ENCODE measurements around the gene IQSEC1. TPM values are rescaled to one million over a fixed set of nuclear protein-coding genes. Genes with fewer than 3 reads are reported as not detected.

Gene IQSEC1
- total and polyA plus RNA-seq, 10 of the 15 experiments (the other 5 are each of a cell fraction or from before 2014, with no cell fraction given), result 0.92 to 55.2 (median 8.5) TPM

DNA sequence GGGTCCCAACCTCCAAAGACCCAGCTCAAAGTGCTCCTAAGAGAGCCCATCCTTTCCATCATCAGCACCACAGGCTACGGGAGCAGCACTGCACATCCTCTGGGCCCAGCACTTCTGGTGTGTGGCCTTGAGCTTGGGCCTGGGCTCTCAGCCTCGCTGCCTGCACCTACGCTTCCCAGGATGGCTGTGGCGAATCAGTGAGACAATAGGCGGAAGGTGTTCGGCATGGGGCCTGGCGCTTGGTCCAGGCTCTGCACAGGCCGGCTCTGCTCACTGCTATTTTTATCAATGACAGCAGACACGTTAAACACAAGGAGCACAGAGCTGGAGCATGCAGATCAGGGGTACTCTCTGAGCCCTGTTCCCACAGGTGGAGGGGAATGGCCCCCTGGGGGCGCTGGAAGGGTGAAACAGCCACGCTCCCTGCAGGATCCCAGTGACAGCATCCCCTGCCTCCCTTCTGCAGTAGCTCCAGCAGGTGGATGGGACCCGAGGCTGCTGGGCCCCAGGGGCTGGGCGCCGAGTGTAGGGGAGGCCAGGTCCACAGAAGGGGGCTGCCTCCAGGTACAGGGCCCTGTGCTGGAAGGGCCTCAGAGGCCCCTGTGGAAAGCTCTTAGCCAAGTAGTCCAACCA, 141.8 kb downstream of the IQSEC1 start (continued):
- TF ChIP-seq, protein P1, sequence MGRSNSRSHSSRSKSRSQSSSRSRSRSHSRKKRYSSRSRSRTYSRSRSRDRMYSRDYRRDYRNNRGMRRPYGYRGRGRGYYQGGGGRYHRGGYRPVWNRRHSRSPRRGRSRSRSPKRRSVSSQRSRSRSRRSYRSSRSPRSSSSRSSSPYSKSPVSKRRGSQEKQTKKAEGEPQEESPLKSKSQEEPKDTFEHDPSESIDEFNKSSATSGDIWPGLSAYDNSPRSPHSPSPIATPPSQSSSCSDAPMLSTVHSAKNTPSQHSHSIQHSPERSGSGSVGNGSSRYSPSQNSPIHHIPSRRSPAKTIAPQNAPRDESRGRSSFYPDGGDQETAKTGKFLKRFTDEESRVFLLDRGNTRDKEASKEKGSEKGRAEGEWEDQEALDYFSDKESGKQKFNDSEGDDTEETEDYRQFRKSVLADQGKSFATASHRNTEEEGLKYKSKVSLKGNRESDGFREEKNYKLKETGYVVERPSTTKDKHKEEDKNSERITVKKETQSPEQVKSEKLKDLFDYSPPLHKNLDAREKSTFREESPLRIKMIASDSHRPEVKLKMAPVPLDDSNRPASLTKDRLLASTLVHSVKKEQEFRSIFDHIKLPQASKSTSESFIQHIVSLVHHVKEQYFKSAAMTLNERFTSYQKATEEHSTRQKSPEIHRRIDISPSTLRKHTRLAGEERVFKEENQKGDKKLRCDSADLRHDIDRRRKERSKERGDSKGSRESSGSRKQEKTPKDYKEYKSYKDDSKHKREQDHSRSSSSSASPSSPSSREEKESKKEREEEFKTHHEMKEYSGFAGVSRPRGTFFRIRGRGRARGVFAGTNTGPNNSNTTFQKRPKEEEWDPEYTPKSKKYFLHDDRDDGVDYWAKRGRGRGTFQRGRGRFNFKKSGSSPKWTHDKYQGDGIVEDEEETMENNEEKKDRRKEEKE (IDR thresholded peaks at IDR 0.05), result no peak
- TF ChIP-seq ZZZ3 (IDR thresholded peaks at IDR 0.05; ENCODE audit: control insufficient read depth, insufficient read length, low read depth) (no peak), TCF3 (IDR thresholded peaks at IDR 0.05; ENCODE audit: borderline replicate concordance, insufficient read depth, low read depth, low read length) (no peak)

DNA sequence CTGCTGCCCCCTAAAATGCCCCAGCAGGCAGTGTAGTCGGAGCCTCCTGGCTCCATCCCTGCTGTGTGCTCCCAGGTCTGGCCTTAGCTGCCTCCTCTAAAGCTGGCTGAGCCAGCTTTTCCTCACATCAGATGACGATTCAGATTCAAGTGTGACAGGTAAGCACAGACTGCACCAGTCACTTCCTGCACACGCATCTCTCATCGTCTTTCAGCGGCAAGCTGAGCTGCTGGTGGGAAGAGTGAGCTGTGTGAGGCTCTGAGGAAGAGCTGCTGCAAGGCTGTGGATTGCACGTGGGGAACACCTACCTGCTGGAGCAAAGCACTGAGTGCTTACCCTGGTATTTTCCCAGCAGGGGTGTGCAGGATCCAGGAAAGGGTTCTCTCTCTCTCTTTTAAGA, 143.4 kb downstream of the IQSEC1 start:
- in situ Hi-C loops (cut with MboI), result no loop called here
- CTCF ChIA-PET, result interaction anchor here (1.3 kb wide), 1 partner anchor 116 kb away, joined by 3 read pairs; no protein-coding TSS in a partner anchor
- 27% methylated on average over 6 of the region's 6 CpGs for WGBS (ENCODE audit: insufficient coverage, insufficient replicate concordance, low lambda C conversion rate, missing lambda C conversion rate)
- H3K9ac ChIP-seq (ENCODE audit: control insufficient read depth, insufficient read depth, low read length), result no peak overlapping the region
- H3K27me3 ChIP-seq (replicated peaks in 1 of 2; ENCODE audit: control insufficient read depth in 2 of 2, insufficient read depth in 2 of 2, low read length in 1 of 2), result no peaks in the 10 kb centered on the region
- ATAC-seq (no peak), DNase-seq (ENCODE audit: low read depth, low spot score) (no peak), FAIRE-seq (no peak)
- H2AFZ ChIP-seq (ENCODE audit: control insufficient read depth, low read depth, low read length), result no peak overlapping the region
- H3K4me1 ChIP-seq (ENCODE audit: control insufficient read depth, insufficient read depth, low read length), result no peaks in the 10 kb centered on the region
- peaks cover 18 to 30% of the 10 kb centered on the region in 2 experiments; a peak in 3 of 4 replicates for H3K36me3 ChIP-seq (ENCODE audit: control insufficient read depth in 2 of 2, insufficient read depth in 2 of 2, low read length in 1 of 2)
- H3K9me3 ChIP-seq (replicated peaks; ENCODE audit: control insufficient read depth, insufficient read depth, low read length), result no peaks in the 10 kb centered on the region
- SMC1A ChIA-PET (ENCODE audit: uncharacterized antibody, unreplicated experiment), result interaction anchor here (1.0 kb wide), 1 partner anchor 117 kb away, joined by 3 read pairs; no protein-coding TSS in a partner anchor
- no TSS peak for BruUV-seq (replicated peaks)
- H4K20me1 ChIP-seq (ENCODE audit: control insufficient read depth, insufficient read depth), result peaks cover 2% of the 10 kb centered on the region; the same call in 1 of the 2 replicates
- POLR2A ChIA-PET, result interaction anchor here (0.6 kb wide), 1 partner anchor 17 kb away, joined by 6 read pairs; no protein-coding TSS in a partner anchor
- intact Hi-C loops (cut with micrococcal nuclease; ENCODE audit: unreplicated experiment), result no loop called here
- H3K79me2 ChIP-seq (ENCODE audit: control insufficient read depth, insufficient read depth, low read length), result no peaks in the 10 kb centered on the region; the same call in 1 of the 2 replicates
- RAD21 ChIA-PET (ENCODE audit: unreplicated experiment), result no interaction called here
- H3K27ac ChIP-seq (ENCODE audit: control insufficient read depth, insufficient read depth), result no peak overlapping the region
- no peak overlapping the region for H3K4me3 ChIP-seq
- no peak overlapping the region for H3K4me2 ChIP-seq (ENCODE audit: control insufficient read depth, insufficient read depth)
- no peak for TF ChIP-seq WRNIP1 (IDR thresholded peaks at IDR 0.05; ENCODE audit: borderline replicate concordance, low read depth, low read length)
- TF ChIP-seq ZNF687 (IDR thresholded peaks at IDR 0.05), result no peak
- TF ChIP-seq YY1 (IDR thresholded peaks at IDR 0.05; ENCODE audit: low read depth, low read length), result no peak
- TF ChIP-seq ZZZ3 (IDR thresholded peaks at IDR 0.05; ENCODE audit: control insufficient read depth, insufficient read length, low read depth), result no peak
- TF ChIP-seq, protein P2, sequence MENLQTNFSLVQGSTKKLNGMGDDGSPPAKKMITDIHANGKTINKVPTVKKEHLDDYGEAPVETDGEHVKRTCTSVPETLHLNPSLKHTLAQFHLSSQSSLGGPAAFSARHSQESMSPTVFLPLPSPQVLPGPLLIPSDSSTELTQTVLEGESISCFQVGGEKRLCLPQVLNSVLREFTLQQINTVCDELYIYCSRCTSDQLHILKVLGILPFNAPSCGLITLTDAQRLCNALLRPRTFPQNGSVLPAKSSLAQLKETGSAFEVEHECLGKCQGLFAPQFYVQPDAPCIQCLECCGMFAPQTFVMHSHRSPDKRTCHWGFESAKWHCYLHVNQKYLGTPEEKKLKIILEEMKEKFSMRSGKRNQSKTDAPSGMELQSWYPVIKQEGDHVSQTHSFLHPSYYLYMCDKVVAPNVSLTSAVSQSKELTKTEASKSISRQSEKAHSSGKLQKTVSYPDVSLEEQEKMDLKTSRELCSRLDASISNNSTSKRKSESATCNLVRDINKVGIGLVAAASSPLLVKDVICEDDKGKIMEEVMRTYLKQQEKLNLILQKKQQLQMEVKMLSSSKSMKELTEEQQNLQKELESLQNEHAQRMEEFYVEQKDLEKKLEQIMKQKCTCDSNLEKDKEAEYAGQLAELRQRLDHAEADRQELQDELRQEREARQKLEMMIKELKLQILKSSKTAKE (IDR thresholded peaks at IDR 0.05; ENCODE audit: low read depth, poor library complexity, severe bottlenecking), result no peak
- TF ChIP-seq RAD51 (IDR thresholded peaks at IDR 0.05), result no peak
- TF ChIP-seq, protein P1 (IDR thresholded peaks at IDR 0.05), result no peak

All from GM12878 (cell line).